HG02885 (cell line): ENCODE data around the gene C9orf152.

Source experiments
- ATAC-seq: cut with Tn5 transposase; IDR thresholded peaks from one replicate; pipeline ENCODE4 v1.9.1; 2021; ENCODE audit warnings: mild to moderate bottlenecking; ENCODE audit not compliant: unreplicated experiment, poor library complexity

Gene C9orf152

GRCh38 chr9:110185806-110186205, 22.2 kb downstream of the C9orf152 start:
- ATAC-seq: no peak

- ATAC-seq: peak; percentile 86
Observed at GRCh38 chr9:110183208-110184145, 24.5 kb downstream of the C9orf152 start.

GRCh38 chr9:110180511-110181434, 27.2 kb downstream of the C9orf152 start:
- ATAC-seq: no peak

- no peak for ATAC-seq
Observed at GRCh38 chr9:110179734-110180133, 28.2 kb downstream of the C9orf152 start.

GRCh38 chr9:110178281-110178680, 29.7 kb downstream of the C9orf152 start:
- no peak for ATAC-seq

- no peak for ATAC-seq
Observed at GRCh38 chr9:110175275-110175968, 32.5 kb downstream of the C9orf152 start.

- ATAC-seq: no peak
Observed at GRCh38 chr9:110173322-110173642, 34.7 kb downstream of the C9orf152 start.

GRCh38 chr9:110170357-110171257, 37.4 kb downstream of the C9orf152 start:
- ATAC-seq: no peak

GRCh38 chr9:110168486-110168885, 39.5 kb downstream of the C9orf152 start:
- no peak for ATAC-seq

- no peak for ATAC-seq
Observed at GRCh38 chr9:110161940-110162339, 46.0 kb downstream of the C9orf152 start.

GRCh38 chr9:110160685-110161084, 47.3 kb downstream of the C9orf152 start:
- ATAC-seq: no peak

- ATAC-seq: no peak
Observed at GRCh38 chr9:110160123-110160522, 47.8 kb downstream of the C9orf152 start.

GRCh38 chr9:110157823-110158664, 49.9 kb downstream of the C9orf152 start:
- ATAC-seq: peak; percentile 29

GRCh38 chr9:110156902-110157301, 51.1 kb downstream of the C9orf152 start:
- peak; percentile 79 for ATAC-seq

- peak; percentile 26 for ATAC-seq
Observed at GRCh38 chr9:110156416-110156815, 51.5 kb downstream of the C9orf152 start.

- ATAC-seq: no peak
Observed at GRCh38 chr9:110155751-110156150, 52.2 kb downstream of the C9orf152 start.

- no peak for ATAC-seq
Observed at GRCh38 chr9:110153431-110153830, 54.5 kb downstream of the C9orf152 start.

- ATAC-seq: no peak
Observed at GRCh38 chr9:110152704-110153374, 55.1 kb downstream of the C9orf152 start.
